IPS-20b (cell line): ENCODE measurements around the gene LPP.

Experiments
- H3K27ac ChIP-seq: one replicate; pipeline ENCODE4 v1.5.1; 2013; ENCODE audit warnings: low read length
- H3K27me3 ChIP-seq: 2 replicates; pipeline ENCODE4 v1.6.1; 2013; ENCODE audit warnings: mild to moderate bottlenecking, low read length, inconsistent platforms; ENCODE audit not compliant: insufficient read depth
- H3K36me3 ChIP-seq: 2 replicates; pipeline ENCODE4 v1.6.1; 2013; ENCODE audit warnings: low read depth, mild to moderate bottlenecking, inconsistent platforms, low read length, moderate library complexity; ENCODE audit not compliant: insufficient read depth
- H3K4me1 ChIP-seq: 2 replicates; pipeline ENCODE4 v1.6.1; 2013; ENCODE audit warnings: mild to moderate bottlenecking, control low read depth, inconsistent platforms, low read length, moderate library complexity; ENCODE audit not compliant: insufficient read depth
- H3K4me3 ChIP-seq: 2 replicates; pipeline ENCODE4 v1.5.1; 2013; ENCODE audit warnings: mild to moderate bottlenecking, low read length, inconsistent platforms
- H3K9ac ChIP-seq: 2 replicates; pipeline ENCODE4 v1.6.1; 2013; ENCODE audit warnings: low read depth, mild to moderate bottlenecking, inconsistent platforms, low read length, moderate library complexity
- H3K9me3 ChIP-seq: 2 replicates; pipeline ENCODE4 v1.6.1; 2013; ENCODE audit warnings: mild to moderate bottlenecking, low read depth, low read length, inconsistent platforms; ENCODE audit not compliant: insufficient read depth

Gene LPP

DNA sequence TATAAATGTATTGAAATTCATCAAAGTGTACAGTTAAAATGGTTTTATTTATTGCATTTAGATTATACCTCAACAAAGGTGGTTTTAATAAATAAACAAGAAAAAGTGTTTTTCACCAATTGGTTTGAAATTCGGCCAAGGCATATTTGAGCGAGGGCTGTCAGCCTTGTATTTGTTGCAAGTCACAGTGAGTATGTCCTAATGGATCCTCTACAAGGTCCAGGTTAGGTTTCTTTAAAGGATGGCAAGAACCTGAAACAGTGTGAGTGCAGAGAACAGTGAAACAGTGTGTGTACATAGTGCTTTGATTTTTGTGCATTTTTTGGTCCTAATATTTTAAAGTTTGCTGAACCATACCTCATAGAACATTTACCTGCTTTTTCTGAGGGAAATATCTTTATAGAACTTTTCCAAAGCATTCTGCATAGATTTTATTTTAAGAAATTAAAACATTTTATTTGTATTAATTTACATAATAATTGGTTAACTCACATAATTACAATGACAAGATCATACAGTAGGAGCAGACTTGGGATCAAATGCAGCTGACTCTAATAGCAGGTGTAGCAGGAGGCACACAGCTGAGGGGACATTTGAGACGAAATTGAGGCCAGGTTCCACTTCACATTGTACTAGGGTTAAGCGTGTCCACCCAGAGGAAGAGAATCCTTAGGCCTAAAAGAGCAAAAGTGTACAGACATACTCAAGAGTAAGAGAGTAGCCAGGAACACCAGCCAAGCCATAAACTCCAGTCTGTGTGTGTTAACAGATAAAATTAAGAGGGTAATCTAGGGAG is 589.0 kb downstream of the LPP start:
- H3K27ac ChIP-seq: no peak overlapping the region
- no peaks in the 10 kb centered on the region for H3K27me3 ChIP-seq

DNA sequence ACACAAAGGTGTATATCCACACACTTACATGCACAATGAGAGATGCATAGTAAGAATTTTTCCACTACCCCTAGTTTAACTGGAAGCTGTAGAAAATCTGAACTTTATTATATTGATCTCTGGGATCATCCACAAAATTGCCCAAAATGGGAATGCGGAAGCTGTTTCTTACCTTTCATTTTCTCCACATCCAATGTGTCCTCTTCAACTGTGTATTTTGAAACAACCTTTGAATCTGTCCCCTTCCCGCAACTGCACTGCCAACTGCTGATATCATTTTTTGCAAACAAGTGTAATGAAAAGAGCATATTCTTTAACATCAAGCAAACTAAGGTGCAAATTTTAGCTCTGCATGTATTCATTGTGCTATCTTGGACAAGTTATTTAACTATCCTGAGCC is 590.2 kb downstream of the LPP start:
- no peak overlapping the region for H3K27ac ChIP-seq
- no peak overlapping the region for H3K4me3 ChIP-seq
- no peaks in the 10 kb centered on the region for H3K36me3 ChIP-seq
- no peaks in the 10 kb centered on the region for H3K4me1 ChIP-seq
- no peaks in the 10 kb centered on the region for H3K9me3 ChIP-seq
- H3K9ac ChIP-seq: no peak overlapping the region
- no peaks in the 10 kb centered on the region for H3K27me3 ChIP-seq

More for the DNA sequence above, 589.0 kb downstream of the LPP start:
- H3K4me1 ChIP-seq: no peaks in the 10 kb centered on the region
- H3K9ac ChIP-seq: no peak overlapping the region
- no peaks in the 10 kb centered on the region for H3K36me3 ChIP-seq
- H3K9me3 ChIP-seq: no peaks in the 10 kb centered on the region
- no peak overlapping the region for H3K4me3 ChIP-seq

DNA sequence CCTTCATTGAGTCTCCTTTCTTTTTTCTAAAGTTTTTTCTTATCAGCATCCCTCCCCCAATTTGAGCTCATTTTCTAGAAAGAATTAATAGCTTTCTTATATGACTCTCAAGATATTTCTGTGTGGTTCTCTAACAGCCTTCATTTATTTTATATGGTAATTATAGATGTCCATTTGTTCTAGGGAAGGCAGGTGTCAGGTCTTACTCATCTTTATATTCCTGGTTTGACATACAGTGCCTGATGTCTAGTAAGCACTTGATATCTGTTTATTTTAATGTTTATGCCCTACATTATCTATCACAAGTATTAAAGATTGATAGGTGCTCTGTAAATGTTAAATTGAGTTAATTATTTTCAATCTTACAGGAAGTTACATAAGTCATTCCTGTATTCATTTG is 591.1 kb downstream of the LPP start:
- H3K36me3 ChIP-seq: no peaks in the 10 kb centered on the region
- H3K4me3 ChIP-seq: no peak overlapping the region
- no peaks in the 10 kb centered on the region for H3K27me3 ChIP-seq
- H3K9me3 ChIP-seq: no peaks in the 10 kb centered on the region
- H3K4me1 ChIP-seq: no peaks in the 10 kb centered on the region
- no peak overlapping the region for H3K27ac ChIP-seq
- H3K9ac ChIP-seq: no peak overlapping the region

DNA sequence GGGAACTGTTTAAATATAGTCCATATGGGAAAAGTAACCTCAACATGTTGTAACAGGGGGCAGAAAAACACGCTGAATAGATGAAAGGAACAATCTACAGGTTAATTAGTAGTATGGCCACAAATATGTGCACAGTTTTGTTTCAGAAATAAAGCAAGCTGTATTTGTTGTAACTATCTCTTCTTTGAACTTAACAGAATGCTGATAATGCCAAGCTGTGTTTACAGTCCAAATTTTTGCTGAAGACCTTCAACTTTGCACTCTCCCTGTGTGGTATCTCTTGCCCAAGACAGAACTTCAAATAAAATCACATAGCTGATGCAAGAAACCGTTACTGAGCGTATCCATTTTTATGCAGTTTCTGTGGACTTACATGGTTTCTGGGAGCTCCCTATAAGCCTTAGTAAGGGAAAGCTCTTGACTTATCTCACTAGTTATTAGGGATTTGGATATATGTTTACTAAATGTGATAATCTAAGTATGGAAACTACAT is 592.4 kb downstream of the LPP start:
- no peaks in the 10 kb centered on the region for H3K4me1 ChIP-seq
- no peaks in the 10 kb centered on the region for H3K36me3 ChIP-seq
- H3K4me3 ChIP-seq: no peak overlapping the region
- no peaks in the 10 kb centered on the region for H3K27me3 ChIP-seq
- no peak overlapping the region for H3K9ac ChIP-seq
- H3K27ac ChIP-seq: no peak overlapping the region
- H3K9me3 ChIP-seq: no peaks in the 10 kb centered on the region

DNA sequence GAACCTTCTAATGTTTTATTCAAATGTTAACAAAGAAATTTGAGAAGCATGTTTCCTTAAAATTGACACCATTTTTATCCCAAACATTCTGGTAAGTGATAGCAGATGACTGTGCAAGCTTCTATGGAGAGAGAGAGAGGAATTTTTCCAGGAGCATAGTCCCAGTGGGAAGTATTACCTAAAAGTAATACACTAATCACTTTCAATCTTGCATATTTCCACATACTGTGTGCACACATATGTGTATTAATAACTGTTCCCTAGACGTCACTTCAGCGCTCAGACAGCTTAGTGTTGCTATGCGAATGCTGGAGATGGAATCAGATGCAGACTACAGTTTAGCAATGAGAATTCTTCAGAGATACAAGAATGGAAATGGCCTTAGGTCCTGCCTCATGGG is 593.5 kb downstream of the LPP start:
- Histone ChIP-seq H3K27ac (no peak overlapping the region), H3K4me3 (no peak overlapping the region), H3K9ac (no peak overlapping the region), H3K9me3 (no peaks in the 10 kb centered on the region), H3K4me1 (no peaks in the 10 kb centered on the region), H3K27me3 (no peaks in the 10 kb centered on the region), H3K36me3 (no peaks in the 10 kb centered on the region)

DNA sequence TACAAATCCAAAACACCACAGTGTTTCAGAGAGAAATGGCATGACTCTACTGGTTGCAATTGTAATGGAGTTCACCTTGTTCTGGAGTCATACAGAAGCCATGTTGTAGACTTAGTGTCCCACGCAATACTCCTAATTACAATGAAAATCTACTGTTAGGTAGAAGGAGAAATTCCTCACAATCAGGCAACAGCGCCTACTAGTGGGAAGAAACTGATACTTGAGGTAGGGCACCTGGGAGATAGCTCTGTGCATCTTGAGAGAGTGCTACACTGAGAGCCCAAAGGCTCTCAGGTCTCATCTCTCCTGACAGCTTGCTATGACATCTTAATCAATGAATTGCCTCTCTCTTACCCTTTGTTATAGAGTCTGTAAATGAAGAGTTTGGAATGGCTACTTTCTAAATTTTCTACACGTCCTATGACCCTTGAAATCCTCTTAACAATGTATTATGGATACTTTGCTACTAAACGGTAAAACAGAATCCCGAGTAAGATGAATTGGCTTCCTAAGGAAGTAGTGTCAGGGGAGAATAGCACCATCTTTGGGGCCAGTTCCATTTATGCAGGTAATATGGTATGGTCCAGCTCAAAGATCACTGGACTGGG is 595.2 kb downstream of the LPP start:
- Histone ChIP-seq H3K36me3 (no peaks in the 10 kb centered on the region), H3K4me3 (no peak overlapping the region), H3K27me3 (no peaks in the 10 kb centered on the region), H3K9ac (no peak overlapping the region), H3K4me1 (no peaks in the 10 kb centered on the region), H3K9me3 (no peaks in the 10 kb centered on the region), H3K27ac (no peak overlapping the region)

DNA sequence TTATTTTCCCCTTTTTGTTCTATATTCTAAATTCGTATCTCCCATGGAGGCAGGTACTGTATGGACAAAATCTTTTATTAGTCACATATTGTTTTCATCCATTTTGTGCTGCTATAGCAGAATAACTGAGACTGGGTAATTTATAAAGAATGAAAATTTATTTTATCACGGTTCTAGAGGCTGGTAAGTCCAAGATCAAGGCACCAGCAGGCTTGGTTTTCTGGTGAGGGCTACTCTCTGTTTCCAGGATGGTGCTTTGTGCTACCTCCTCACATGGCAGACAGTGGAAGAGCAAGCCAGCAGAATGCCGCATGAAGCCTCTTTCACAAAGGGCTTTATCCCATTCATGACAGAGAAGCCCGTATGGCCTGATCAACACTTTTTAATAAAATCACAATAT is 595.9 kb downstream of the LPP start:
- Histone ChIP-seq H3K27ac (no peak overlapping the region), H3K9ac (no peak overlapping the region), H3K36me3 (no peaks in the 10 kb centered on the region), H3K9me3 (no peaks in the 10 kb centered on the region), H3K4me3 (no peak overlapping the region), H3K4me1 (no peaks in the 10 kb centered on the region), H3K27me3 (no peaks in the 10 kb centered on the region)

DNA sequence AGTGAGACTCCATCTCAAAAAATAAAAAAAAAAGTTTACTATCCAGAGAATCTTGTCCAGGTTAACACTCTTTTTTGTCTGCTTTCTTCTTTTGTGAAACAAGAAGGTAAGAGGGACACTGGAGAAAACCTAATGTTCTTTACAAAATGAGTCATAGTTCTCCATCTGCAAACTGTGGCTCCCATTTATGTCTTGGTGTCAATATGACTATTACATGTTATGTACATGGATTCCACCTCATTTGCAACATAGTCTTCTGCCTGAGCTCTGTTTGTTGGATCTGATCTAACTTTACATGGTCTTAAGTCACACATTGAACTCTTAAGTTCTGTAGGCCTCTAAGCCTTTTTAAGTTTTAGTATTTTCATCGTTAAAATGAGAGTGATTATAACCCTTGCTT is 596.7 kb downstream of the LPP start:
- H3K4me1 ChIP-seq: no peaks in the 10 kb centered on the region
- no peaks in the 10 kb centered on the region for H3K27me3 ChIP-seq
- H3K27ac ChIP-seq: no peak overlapping the region
- H3K9me3 ChIP-seq: no peaks in the 10 kb centered on the region
- H3K36me3 ChIP-seq: no peaks in the 10 kb centered on the region
- no peak overlapping the region for H3K9ac ChIP-seq
- no peak overlapping the region for H3K4me3 ChIP-seq

DNA sequence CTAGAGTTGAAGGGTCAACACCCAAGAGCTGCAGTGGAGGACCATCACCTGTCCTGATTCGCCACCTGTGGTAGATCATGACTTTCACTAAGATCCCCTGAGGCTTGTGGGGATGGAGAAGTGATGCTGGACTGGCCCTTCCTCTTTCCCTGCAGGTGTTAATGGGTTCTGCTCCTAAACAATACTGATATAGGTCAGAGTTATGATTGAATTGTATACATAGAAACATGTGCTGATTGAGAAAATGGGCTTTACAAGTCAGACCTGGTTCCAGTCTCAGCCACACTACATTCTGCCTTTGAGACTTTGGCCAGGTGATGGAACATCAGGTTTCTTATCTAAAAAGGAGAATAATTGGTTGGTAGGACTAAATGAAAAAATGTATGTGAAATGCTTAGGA is 598.9 kb downstream of the LPP start:
- no peak overlapping the region for H3K4me3 ChIP-seq
- no peaks in the 10 kb centered on the region for H3K36me3 ChIP-seq
- H3K9ac ChIP-seq: no peak overlapping the region
- H3K27me3 ChIP-seq: no peaks in the 10 kb centered on the region
- no peak overlapping the region for H3K27ac ChIP-seq
- H3K4me1 ChIP-seq: no peaks in the 10 kb centered on the region
- no peaks in the 10 kb centered on the region for H3K9me3 ChIP-seq

DNA sequence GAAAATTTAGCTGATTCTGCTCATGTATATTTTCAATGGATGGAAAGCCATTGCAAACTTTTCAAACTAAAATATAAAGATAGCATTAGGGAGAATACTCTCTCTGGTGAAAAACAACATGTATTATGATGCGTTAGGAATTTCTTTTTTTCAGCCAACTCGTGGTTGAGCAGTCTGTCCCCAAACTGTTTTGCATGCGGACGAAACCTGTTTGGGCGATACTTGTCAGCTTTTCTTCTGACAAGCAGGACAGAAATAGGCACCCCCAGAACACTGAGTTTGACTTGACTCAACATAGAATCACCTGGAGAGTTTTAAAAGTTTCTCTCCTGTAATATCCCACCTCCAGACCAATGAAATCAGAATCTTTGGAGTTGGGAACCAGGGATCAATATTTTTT is 600.3 kb downstream of the LPP start:
- no peak overlapping the region for H3K9ac ChIP-seq
- H3K36me3 ChIP-seq: no peaks in the 10 kb centered on the region
- no peaks in the 10 kb centered on the region for H3K4me1 ChIP-seq
- no peak overlapping the region for H3K27ac ChIP-seq
- no peaks in the 10 kb centered on the region for H3K9me3 ChIP-seq
- no peaks in the 10 kb centered on the region for H3K27me3 ChIP-seq
- H3K4me3 ChIP-seq: no peak overlapping the region

DNA sequence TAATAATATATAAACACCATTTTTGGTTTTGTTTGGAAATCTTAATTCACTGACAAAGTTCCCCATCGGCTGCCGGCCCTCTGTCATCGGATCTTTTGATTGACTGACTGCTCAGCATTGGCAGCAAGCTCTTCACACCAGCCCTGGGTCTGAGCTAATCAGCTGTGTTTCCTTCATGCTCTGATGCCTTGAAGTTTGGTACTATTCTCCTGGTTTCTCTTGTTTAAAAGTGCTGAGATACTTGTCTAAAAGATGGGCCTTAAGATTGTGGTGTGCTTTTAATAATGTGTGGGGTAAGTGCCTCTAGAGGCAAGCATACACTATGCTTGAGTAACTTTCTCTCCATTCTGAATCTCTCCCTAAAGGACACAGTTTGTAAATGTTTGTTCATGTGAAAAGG is 602.3 kb downstream of the LPP start:
- H3K9ac ChIP-seq: no peak overlapping the region
- H3K36me3 ChIP-seq: no peaks in the 10 kb centered on the region

DNA sequence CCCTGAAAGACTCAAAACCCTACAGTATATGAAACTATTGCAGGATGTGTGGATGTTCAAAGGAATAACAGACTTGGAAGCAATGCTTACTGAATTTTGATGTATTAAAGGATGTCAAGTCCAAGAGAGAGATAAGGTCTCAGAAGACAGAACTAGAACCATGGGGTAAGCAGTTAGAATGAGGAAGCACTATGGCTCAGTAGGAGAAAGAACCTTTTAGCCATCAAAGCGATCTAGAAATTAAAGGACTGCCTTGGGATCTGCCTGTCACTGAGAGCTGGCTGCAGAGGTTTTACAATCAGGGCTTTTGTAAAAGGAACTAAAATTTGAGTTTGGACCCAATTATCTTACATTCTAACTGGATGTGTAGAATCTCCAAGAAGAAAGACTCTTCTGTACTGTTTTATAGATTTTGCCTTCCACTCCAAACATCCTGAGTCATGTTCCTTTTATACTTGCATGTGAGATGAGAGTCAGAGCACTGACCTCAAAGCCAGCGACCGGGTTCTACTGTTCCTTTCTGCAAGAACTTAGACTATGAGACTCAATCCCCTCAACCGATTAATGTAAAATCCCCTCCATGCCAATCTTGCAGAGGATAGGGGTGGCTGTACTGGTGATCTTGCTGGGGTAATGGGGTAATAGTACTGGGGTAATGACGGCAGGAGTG is 605.5 kb downstream of the LPP start:
- H3K36me3 ChIP-seq: no peaks in the 10 kb centered on the region
- no peaks in the 10 kb centered on the region for H3K9me3 ChIP-seq
- H3K9ac ChIP-seq: no peak overlapping the region
- H3K27ac ChIP-seq: no peak overlapping the region
- H3K4me1 ChIP-seq: no peaks in the 10 kb centered on the region
- no peaks in the 10 kb centered on the region for H3K27me3 ChIP-seq
- H3K4me3 ChIP-seq: no peak overlapping the region

More for the DNA sequence above, 602.3 kb downstream of the LPP start:
- Histone ChIP-seq H3K27ac (no peak overlapping the region), H3K9me3 (no peaks in the 10 kb centered on the region), H3K4me1 (no peaks in the 10 kb centered on the region), H3K27me3 (no peaks in the 10 kb centered on the region), H3K4me3 (no peak overlapping the region)
